H1 (cell line): ENCODE results near the gene KRTAP17-1. TPM values are rescaled to one million over a fixed set of nuclear protein-coding genes. Genes with fewer than 3 reads are reported as not detected.

Experiments used
- CTCF ChIA-PET: fragments of 300-600 bp; sonication (Branson Sonifier 250); formaldehyde crosslinking; loops from one replicate; lab custom pipeline; 2021; ENCODE audit not compliant: partially characterized antibody; lab: Charles Lee
- POLR2A ChIA-PET: fragments of 300-600 bp; sonication (Branson Sonifier 250); formaldehyde crosslinking; loops from one replicate; lab custom pipeline; 2021; ENCODE audit warnings: inconsistent platforms; ENCODE audit not compliant: partially characterized antibody; lab: Charles Lee
- DNase-seq, 2 experiments: peaks; one replicate each; pipeline versions ENCODE4 v3.0.0 to v3.0.0-alpha.2; 2010 to 2022; ENCODE audit warnings: low spot score in 2 of 2, low read depth in 1 of 2, mixed read lengths in 1 of 2
- FAIRE-seq: peaks from 2 replicates; lab custom pipeline; 2011; peaks lifted over from hg19 to GRCh38; lab: Jason Lieb, UNC
- H2AFZ ChIP-seq: 2 replicates; pipeline ENCODE4 v1.8.1; 2012; ENCODE audit warnings: low read length, inconsistent platforms
- H2AK5ac ChIP-seq: 2 replicates; pipeline ENCODE4 v1.6.1; 2013; ENCODE audit warnings: low read depth, low read length
- H2BK120ac ChIP-seq: replicated peaks from 2 replicates; pipeline ENCODE3; 2013; ENCODE audit warnings: low read depth, low read length, inconsistent platforms
- H2BK12ac ChIP-seq: 2 replicates; pipeline ENCODE4 v1.6.1; 2013; ENCODE audit warnings: low read depth, low read length
- H2BK15ac ChIP-seq: 2 replicates; pipeline ENCODE4 v1.6.1; 2013; ENCODE audit warnings: low read length
- H2BK20ac ChIP-seq: 2 replicates; pipeline ENCODE4 v1.6.1; 2013; ENCODE audit warnings: low read length
- H2BK5ac ChIP-seq: 2 replicates; pipeline ENCODE4 v1.6.1; 2013; ENCODE audit warnings: low read depth, low read length
- H3K14ac ChIP-seq: 2 replicates; pipeline ENCODE4 v1.6.1; 2013; ENCODE audit warnings: inconsistent platforms; ENCODE audit not compliant: insufficient read length
- H3K18ac ChIP-seq: 2 replicates; pipeline ENCODE4 v1.6.1; 2013; ENCODE audit warnings: low read length; ENCODE audit errors: extremely low read depth
- H3K23ac ChIP-seq: 2 replicates; pipeline ENCODE4 v1.6.1; 2013; ENCODE audit warnings: inconsistent platforms; ENCODE audit not compliant: insufficient read length
- H3K23me2 ChIP-seq: 2 replicates; pipeline ENCODE4 v1.6.1; 2013; ENCODE audit warnings: low read depth, low read length
- H3K27ac ChIP-seq: 2 replicates; pipeline ENCODE4 v1.6.1; 2011; ENCODE audit warnings: low read depth, low read length, inconsistent platforms
- H3K27me3 ChIP-seq, 4 experiments: replicated peaks in 1 of 4; 1 replicate in 1 of 4; 2 replicates in 3 of 4; pipeline versions ENCODE4 v1.6.1 to v1.8.1; 2011 to 2013; ENCODE audit warnings: low read length in 3 of 4, mild to moderate bottlenecking in 3 of 4, inconsistent platforms in 2 of 4, mixed read lengths in 2 of 4, moderate library complexity in 1 of 4; ENCODE audit not compliant: control insufficient read depth in 3 of 4, insufficient read depth in 3 of 4; ENCODE audit errors: extremely low read depth in 1 of 4
- H3K36me3 ChIP-seq, 4 experiments: 2 replicates each; pipeline versions ENCODE4 v1.6.1 to v1.8.1; 2011 to 2013; ENCODE audit warnings: mild to moderate bottlenecking in 4 of 4, low read length in 3 of 4, moderate library complexity in 2 of 4, control low read depth in 1 of 4, inconsistent platforms in 1 of 4; ENCODE audit not compliant: insufficient read depth in 4 of 4, control insufficient read depth in 2 of 4
- H3K4ac ChIP-seq: replicated peaks from 2 replicates; pipeline ENCODE3; 2013; ENCODE audit warnings: low read length, low read depth, mixed read lengths, inconsistent platforms; ENCODE audit not compliant: insufficient read length
- H3K4me1 ChIP-seq, 4 experiments: replicated peaks in 1 of 4; 1 replicate in 1 of 4; 2 replicates in 3 of 4; pipeline versions ENCODE4 v1.6.1 to v1.8.1; 2011 to 2013; ENCODE audit warnings: low read length in 3 of 4, inconsistent platforms in 2 of 4, mixed read lengths in 1 of 4; ENCODE audit not compliant: insufficient read depth in 4 of 4, control insufficient read depth in 3 of 4
- H3K4me2 ChIP-seq, 2 experiments: 2 replicates each; pipeline versions ENCODE4 v1.6.1 to v1.8.1; 2011 to 2013; ENCODE audit warnings: low read depth in 2 of 2, low read length in 2 of 2, control low read depth in 1 of 2, inconsistent platforms in 1 of 2, mild to moderate bottlenecking in 1 of 2; ENCODE audit not compliant: insufficient read depth in 1 of 2
- H3K4me3 ChIP-seq, 4 experiments: fragments of 200-600, 300-600 bp in 1 of 4; sonication (generic), shearing (Covaris generic), sonication (Bioruptor Twin) in 1 of 4; 2 replicates each; pipeline versions ENCODE4 v1.5.1 to v1.8.1; 2011 to 2016; ENCODE audit warnings: low read length in 4 of 4, low read depth in 3 of 4, control low read depth in 2 of 4, inconsistent platforms in 2 of 4, mild to moderate bottlenecking in 2 of 4, mixed read lengths in 1 of 4, moderate library complexity in 1 of 4; ENCODE audit not compliant: insufficient read depth in 2 of 4; ENCODE audit errors: extremely low read depth in 1 of 4
- H3K56ac ChIP-seq: replicated peaks from 2 replicates; pipeline ENCODE3; 2013; ENCODE audit warnings: low read depth, mild to moderate bottlenecking, mixed read lengths, low read length, inconsistent platforms; ENCODE audit not compliant: insufficient read length
- H3K79me1 ChIP-seq: 2 replicates; pipeline ENCODE4 v1.6.1; 2013; ENCODE audit warnings: low read depth, low read length, control low read depth
- H3K79me2 ChIP-seq, 2 experiments: 2 replicates each; pipeline versions ENCODE4 v1.6.1 to v1.8.1; 2012 to 2013; ENCODE audit warnings: low read length in 2 of 2, mild to moderate bottlenecking in 2 of 2, inconsistent platforms in 1 of 2; ENCODE audit not compliant: insufficient read depth in 2 of 2, control insufficient read depth in 1 of 2
- H3K9ac ChIP-seq, 4 experiments: replicated peaks in 1 of 4; 1 replicate in 1 of 4; 2 replicates in 3 of 4; pipeline versions ENCODE4 v1.6.1 to v1.8.1; 2011 to 2013; ENCODE audit warnings: low read depth in 3 of 4, low read length in 3 of 4, control low read depth in 2 of 4, mild to moderate bottlenecking in 2 of 4, moderate library complexity in 2 of 4, inconsistent platforms in 1 of 4; ENCODE audit errors: extremely low read depth in 1 of 4
- H3K9me3 ChIP-seq, 2 experiments: 2 replicates each; pipeline versions ENCODE4 v1.6.1 to v1.8.1; 2012 to 2013; ENCODE audit warnings: mild to moderate bottlenecking in 2 of 2, moderate library complexity in 2 of 2, control low read depth in 1 of 2, inconsistent platforms in 1 of 2, low read depth in 1 of 2, low read length in 1 of 2, mixed read lengths in 1 of 2; ENCODE audit not compliant: insufficient read depth in 2 of 2
- H4K20me1 ChIP-seq, 2 experiments: replicated peaks in 1 of 2; 2 replicates each; pipeline versions ENCODE3 to v1.8.1; 2011 to 2013; ENCODE audit warnings: inconsistent platforms in 2 of 2, low read length in 2 of 2, mild to moderate bottlenecking in 1 of 2; ENCODE audit not compliant: insufficient read depth in 2 of 2, control insufficient read depth in 1 of 2
- H4K5ac ChIP-seq: 2 replicates; pipeline ENCODE4 v1.6.1; 2013; ENCODE audit warnings: low read length, low read depth, mixed read lengths, inconsistent platforms; ENCODE audit not compliant: insufficient read length
- H4K8ac ChIP-seq: 2 replicates; pipeline ENCODE4 v1.8.0; 2013; ENCODE audit warnings: mild to moderate bottlenecking, moderate library complexity, low read length, inconsistent platforms; ENCODE audit not compliant: insufficient read depth; ENCODE audit errors: extremely low read depth
- H4K91ac ChIP-seq: replicated peaks from 2 replicates; pipeline ENCODE3; 2013; ENCODE audit warnings: low read length, mixed read lengths, inconsistent platforms; ENCODE audit not compliant: insufficient read length
- CBX5 ChIP-seq: fragments of 300-800, 300-1000 bp; sonication (generic); IDR thresholded peaks from 2 replicates; pipeline ENCODE4 v1.7.1; 2016; ENCODE audit warnings: antibody characterized with exemption, low read length, low read depth
- EGR1 ChIP-seq: IDR thresholded peaks from 2 replicates; pipeline ENCODE4 v1.6.1; 2011; ENCODE audit warnings: low read depth, low read length, borderline replicate concordance
- FOSL1 ChIP-seq: IDR thresholded peaks from 2 replicates; pipeline ENCODE4 v1.6.1; 2011; ENCODE audit warnings: mild to moderate bottlenecking, low read depth, low read length, moderate library complexity; ENCODE audit not compliant: insufficient read depth
- HDAC6 ChIP-seq: IDR thresholded peaks from one replicate; pipeline ENCODE4 v1.7.1; 2012; ENCODE audit warnings: low read depth, mild to moderate bottlenecking, inconsistent platforms, low read length, moderate library complexity
- KDM4A ChIP-seq: IDR thresholded peaks from one replicate; pipeline ENCODE4 v1.7.1; 2012; ENCODE audit warnings: low read depth, mild to moderate bottlenecking, moderate library complexity, low read length, inconsistent platforms; ENCODE audit not compliant: severe bottlenecking
- KDM5A ChIP-seq: fragments of 200-600 bp; IDR thresholded peaks from 2 replicates; pipeline ENCODE4 v1.7.1; 2012; ENCODE audit warnings: mild to moderate bottlenecking, low read length, inconsistent platforms, mixed read lengths
- NANOG ChIP-seq: IDR thresholded peaks from 2 replicates; pipeline ENCODE4 v1.6.1; 2011; ENCODE audit warnings: low read length, low read depth, mild to moderate bottlenecking, inconsistent platforms; ENCODE audit not compliant: insufficient read depth, poor library complexity, severe bottlenecking
- NRF1 ChIP-seq: IDR thresholded peaks from 2 replicates; pipeline ENCODE4 v1.6.1; 2011; ENCODE audit warnings: mild to moderate bottlenecking, low read depth, low read length, improper control_type of control experiment
- RFX5 ChIP-seq: IDR thresholded peaks from 2 replicates; pipeline ENCODE4 v1.6.1; 2011; ENCODE audit warnings: low read depth, low read length, improper control_type of control experiment, borderline replicate concordance
- ZNF274 ChIP-seq: IDR thresholded peaks from 2 replicates; pipeline ENCODE4 v1.7.0; 2012; ENCODE audit warnings: low read length, borderline replicate concordance; ENCODE audit errors: extremely low read depth
- WGBS, 2 experiments: shearing (Covaris generic) in 1 of 2; methylation state at CpG; one replicate each; pipeline versions ENCODE4 v1.1.6 to v1.1.7; 2013 to 2015; ENCODE audit warnings: low lambda C conversion rate in 2 of 2, mixed read lengths in 2 of 2, inconsistent platforms in 1 of 2, low coverage in 1 of 2, missing lambda C conversion rate in 1 of 2; ENCODE audit not compliant: insufficient replicate concordance in 2 of 2, insufficient coverage in 1 of 2, insufficient read length in 1 of 2; ENCODE audit errors: extremely low coverage in 1 of 2, missing lambda C conversion rate in 1 of 2; 5-methylcytosine and 5-hydroxymethylcytosine counted together
- polyA plus RNA-seq, 7 experiments: library from polyadenylated mRNA; depleted of rRNA in 3 of 7; stranded (reverse) in 5 of 7; unstranded in 2 of 7; fragments of >200 nt in 5 of 7; fragments of 200-250 nt in 2 of 7; gene quantifications; 1 replicate in 5 of 7; 2 replicates in 1 of 7; 4 replicates in 1 of 7; pipeline versions ENCODE4 v1.2.1 to v1.2.3, GENCODE V29; 2011 to 2013; ENCODE audit warnings: missing spikeins in 2 of 7, mixed read lengths in 2 of 7
- total RNA-seq: library from RNA; stranded (reverse); fragmentation: NEBNext Ultra II Directional; extraction: Animal tissue kit (Norgen Biotek cat#: 25700); gene quantifications from 2 replicates; pipeline ENCODE4 v1.2.1, GENCODE V29; 2021
- TF ChIP-seq, protein P1 (sequence below): IDR thresholded peaks from 2 replicates; pipeline ENCODE4 v1.6.1; 2011; ENCODE audit warnings: low read length, improper control_type of control experiment
- TF ChIP-seq, protein P2 (sequence below): IDR thresholded peaks from 2 replicates; pipeline ENCODE4 v1.6.1; 2012; ENCODE audit warnings: low read length, inconsistent platforms

The KRTAP17-1 gene
- total and polyA plus RNA-seq, 2 of the 8 experiments (the other 6 are each of a cell fraction or from before 2014, with no cell fraction given) = not detected

DNA sequence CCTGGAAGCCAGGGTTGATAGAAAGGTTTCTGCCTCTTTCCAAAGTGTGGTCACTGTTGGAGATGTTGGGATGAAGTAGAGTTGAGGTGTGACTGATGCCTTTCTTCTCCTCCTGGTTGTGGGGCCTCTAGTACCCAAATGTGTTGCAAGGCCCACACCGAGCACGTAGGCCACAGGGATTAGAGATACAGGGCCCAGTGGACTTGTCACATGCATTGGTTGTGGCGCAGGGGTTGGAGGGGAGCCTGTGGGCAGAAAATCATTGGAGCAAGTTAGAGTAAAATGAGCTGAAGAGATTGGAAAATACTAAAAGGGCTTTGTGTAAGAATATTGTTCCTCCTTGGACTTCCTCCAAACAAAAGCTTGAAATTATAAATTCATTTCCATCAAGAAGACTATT, 30.5 kb upstream of the KRTAP17-1 start:
- Histone ChIP-seq H3K79me1 (no peaks in the 10 kb centered on the region), H2BK120ac (no peak overlapping the region), H2BK12ac (no peak overlapping the region), H3K56ac (no peak overlapping the region), H3K27ac (no peak overlapping the region), H3K36me3 (no peaks in the 10 kb centered on the region), H3K23me2 (no peaks in the 10 kb centered on the region), H4K20me1 (no peaks in the 10 kb centered on the region), H2BK20ac (no peak overlapping the region), H3K9me3 (peaks cover 0 to 10% of the 10 kb centered on the region in 2 experiments; a peak in 2 of 4 replicates), H3K4ac (no peak overlapping the region), H4K5ac (no peak overlapping the region), H3K14ac (no peak overlapping the region), H3K27me3 (no peaks in the 10 kb centered on the region), H3K23ac (no peak overlapping the region), H3K4me1 (no peaks in the 10 kb centered on the region), H4K8ac (no peak overlapping the region), H4K91ac (no peak overlapping the region), H3K9ac (no peak overlapping the region), H3K4me2 (no peak overlapping the region), H3K79me2 (no peaks in the 10 kb centered on the region), H2AK5ac (no peak overlapping the region), H2AFZ (no peak overlapping the region), H2BK5ac (no peak overlapping the region), H2BK15ac (no peak overlapping the region), H3K4me3 (no peak overlapping the region), H3K18ac (no peak overlapping the region)
- FAIRE-seq (no peak), DNase-seq (no peak)
- 93% methylated on average over 3 of the region's 3 CpGs; no CpG with 5 or more reads in 1 of the 2 experiments for WGBS, 2 experiments
- POLR2A ChIA-PET = no interaction called here
- CTCF ChIA-PET = no interaction called here
- TF ChIP-seq CBX5 (no peak), KDM4A (no peak), EGR1 (no peak), RFX5 (no peak), NANOG (no peak), KDM5A (no peak), FOSL1 (no peak), NRF1 (no peak), ZNF274 (no peak), HDAC6 (no peak)
- TF ChIP-seq, protein P1, sequence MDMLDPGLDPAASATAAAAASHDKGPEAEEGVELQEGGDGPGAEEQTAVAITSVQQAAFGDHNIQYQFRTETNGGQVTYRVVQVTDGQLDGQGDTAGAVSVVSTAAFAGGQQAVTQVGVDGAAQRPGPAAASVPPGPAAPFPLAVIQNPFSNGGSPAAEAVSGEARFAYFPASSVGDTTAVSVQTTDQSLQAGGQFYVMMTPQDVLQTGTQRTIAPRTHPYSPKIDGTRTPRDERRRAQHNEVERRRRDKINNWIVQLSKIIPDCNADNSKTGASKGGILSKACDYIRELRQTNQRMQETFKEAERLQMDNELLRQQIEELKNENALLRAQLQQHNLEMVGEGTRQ = no peak
- TF ChIP-seq, protein P2, sequence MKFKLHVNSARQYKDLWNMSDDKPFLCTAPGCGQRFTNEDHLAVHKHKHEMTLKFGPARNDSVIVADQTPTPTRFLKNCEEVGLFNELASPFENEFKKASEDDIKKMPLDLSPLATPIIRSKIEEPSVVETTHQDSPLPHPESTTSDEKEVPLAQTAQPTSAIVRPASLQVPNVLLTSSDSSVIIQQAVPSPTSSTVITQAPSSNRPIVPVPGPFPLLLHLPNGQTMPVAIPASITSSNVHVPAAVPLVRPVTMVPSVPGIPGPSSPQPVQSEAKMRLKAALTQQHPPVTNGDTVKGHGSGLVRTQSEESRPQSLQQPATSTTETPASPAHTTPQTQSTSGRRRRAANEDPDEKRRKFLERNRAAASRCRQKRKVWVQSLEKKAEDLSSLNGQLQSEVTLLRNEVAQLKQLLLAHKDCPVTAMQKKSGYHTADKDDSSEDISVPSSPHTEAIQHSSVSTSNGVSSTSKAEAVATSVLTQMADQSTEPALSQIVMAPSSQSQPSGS = no peak
